ENCODE measurements around the gene ZDHHC18.
A peak's percentile ranks its signal among the peaks of the same experiment; 100 is the strongest.
"Not testable (repeated sequence)": the region's sequence is repeated elsewhere in the genome, so short reads cannot be mapped to it uniquely, and the experiment has no call there.

ZDHHC18 gene

GRCh38 chr1:26832249-26832960 lies 5.9 kb downstream of the ZDHHC18 start:
- no peak for DNase-seq (ENCODE audit: low spot score)

GRCh38 chr1:26833432-26834405 lies 7.2 kb downstream of the ZDHHC18 start:
- peak; percentile 50 for DNase-seq (ENCODE audit: low spot score)

GRCh38 chr1:26837665-26838064 lies 11.2 kb downstream of the ZDHHC18 start:
- DNase-seq (ENCODE audit: low spot score) = not testable (repeated sequence)

- DNase-seq (ENCODE audit: low spot score) = no peak
Observed at GRCh38 chr1:26838474-26839338, 12.2 kb downstream of the ZDHHC18 start.

- DNase-seq (ENCODE audit: low spot score) = no peak
Observed at GRCh38 chr1:26839339-26839722, 12.8 kb downstream of the ZDHHC18 start.

GRCh38 chr1:26839779-26840178 lies 13.3 kb downstream of the ZDHHC18 start:
- DNase-seq (ENCODE audit: low spot score) = no peak

- DNase-seq (ENCODE audit: low spot score) = no peak
Observed at GRCh38 chr1:26844424-26845196, 18.1 kb downstream of the ZDHHC18 start.

GRCh38 chr1:26847826-26848225 lies 21.3 kb downstream of the ZDHHC18 start:
- DNase-seq (ENCODE audit: low spot score) = not testable (repeated sequence)

GRCh38 chr1:26848499-26848898 lies 22.0 kb downstream of the ZDHHC18 start:
- DNase-seq (ENCODE audit: low spot score) = no peak

- DNase-seq (ENCODE audit: low spot score) = no peak
Observed at GRCh38 chr1:26848941-26849774, 22.7 kb downstream of the ZDHHC18 start.

- DNase-seq (ENCODE audit: low spot score) = no peak
Observed at GRCh38 chr1:26851106-26851684, 24.7 kb downstream of the ZDHHC18 start.

- no peak for DNase-seq (ENCODE audit: low spot score)
Observed at GRCh38 chr1:26852701-26853100, 26.2 kb downstream of the ZDHHC18 start.

GRCh38 chr1:26853156-26853555 lies 26.7 kb downstream of the ZDHHC18 start:
- peak; percentile 83 for DNase-seq (ENCODE audit: low spot score)

- DNase-seq (ENCODE audit: low spot score) = no peak
Observed at GRCh38 chr1:26853600-26853999, 27.1 kb downstream of the ZDHHC18 start.

- DNase-seq (ENCODE audit: low spot score) = no peak
Observed at GRCh38 chr1:26854906-26855305, 28.4 kb downstream of the ZDHHC18 start.

GRCh38 chr1:26855636-26856035 lies 29.1 kb downstream of the ZDHHC18 start:
- DNase-seq (ENCODE audit: low spot score) = no peak

- DNase-seq (ENCODE audit: low spot score) = no peak
Observed at GRCh38 chr1:26856181-26856580, 29.7 kb downstream of the ZDHHC18 start.

- no peak for DNase-seq (ENCODE audit: low spot score)
Observed at GRCh38 chr1:26856604-26857469, 30.3 kb downstream of the ZDHHC18 start.

GRCh38 chr1:26857473-26858060 lies 31.1 kb downstream of the ZDHHC18 start:
- DNase-seq (ENCODE audit: low spot score) = no peak

Measured in ecto neural progenitor cell (in vitro differentiated cells).